ENCODE results near the gene LECT2. TPM values are rescaled to one million over a fixed set of nuclear protein-coding genes. Genes with fewer than 3 reads are reported as not detected.

LECT2 gene
- total and polyA plus RNA-seq, 2 experiments from 2014 or later: 0.45 TPM; not detected in 1

GRCh38 chr5:135950611-135951010 is 4.2 kb downstream of the LECT2 start (continued):
- TF ChIP-seq, protein P1, sequence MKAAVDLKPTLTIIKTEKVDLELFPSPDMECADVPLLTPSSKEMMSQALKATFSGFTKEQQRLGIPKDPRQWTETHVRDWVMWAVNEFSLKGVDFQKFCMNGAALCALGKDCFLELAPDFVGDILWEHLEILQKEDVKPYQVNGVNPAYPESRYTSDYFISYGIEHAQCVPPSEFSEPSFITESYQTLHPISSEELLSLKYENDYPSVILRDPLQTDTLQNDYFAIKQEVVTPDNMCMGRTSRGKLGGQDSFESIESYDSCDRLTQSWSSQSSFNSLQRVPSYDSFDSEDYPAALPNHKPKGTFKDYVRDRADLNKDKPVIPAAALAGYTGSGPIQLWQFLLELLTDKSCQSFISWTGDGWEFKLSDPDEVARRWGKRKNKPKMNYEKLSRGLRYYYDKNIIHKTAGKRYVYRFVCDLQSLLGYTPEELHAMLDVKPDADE (IDR thresholded peaks at IDR 0.05): no peak
- no peak for TF ChIP-seq STAT1 (IDR thresholded peaks at IDR 0.05; ENCODE audit: unreplicated experiment)
- TF ChIP-seq NANOG (IDR thresholded peaks at IDR 0.05; ENCODE audit: borderline replicate concordance): no peak
- TF ChIP-seq, protein P2, sequence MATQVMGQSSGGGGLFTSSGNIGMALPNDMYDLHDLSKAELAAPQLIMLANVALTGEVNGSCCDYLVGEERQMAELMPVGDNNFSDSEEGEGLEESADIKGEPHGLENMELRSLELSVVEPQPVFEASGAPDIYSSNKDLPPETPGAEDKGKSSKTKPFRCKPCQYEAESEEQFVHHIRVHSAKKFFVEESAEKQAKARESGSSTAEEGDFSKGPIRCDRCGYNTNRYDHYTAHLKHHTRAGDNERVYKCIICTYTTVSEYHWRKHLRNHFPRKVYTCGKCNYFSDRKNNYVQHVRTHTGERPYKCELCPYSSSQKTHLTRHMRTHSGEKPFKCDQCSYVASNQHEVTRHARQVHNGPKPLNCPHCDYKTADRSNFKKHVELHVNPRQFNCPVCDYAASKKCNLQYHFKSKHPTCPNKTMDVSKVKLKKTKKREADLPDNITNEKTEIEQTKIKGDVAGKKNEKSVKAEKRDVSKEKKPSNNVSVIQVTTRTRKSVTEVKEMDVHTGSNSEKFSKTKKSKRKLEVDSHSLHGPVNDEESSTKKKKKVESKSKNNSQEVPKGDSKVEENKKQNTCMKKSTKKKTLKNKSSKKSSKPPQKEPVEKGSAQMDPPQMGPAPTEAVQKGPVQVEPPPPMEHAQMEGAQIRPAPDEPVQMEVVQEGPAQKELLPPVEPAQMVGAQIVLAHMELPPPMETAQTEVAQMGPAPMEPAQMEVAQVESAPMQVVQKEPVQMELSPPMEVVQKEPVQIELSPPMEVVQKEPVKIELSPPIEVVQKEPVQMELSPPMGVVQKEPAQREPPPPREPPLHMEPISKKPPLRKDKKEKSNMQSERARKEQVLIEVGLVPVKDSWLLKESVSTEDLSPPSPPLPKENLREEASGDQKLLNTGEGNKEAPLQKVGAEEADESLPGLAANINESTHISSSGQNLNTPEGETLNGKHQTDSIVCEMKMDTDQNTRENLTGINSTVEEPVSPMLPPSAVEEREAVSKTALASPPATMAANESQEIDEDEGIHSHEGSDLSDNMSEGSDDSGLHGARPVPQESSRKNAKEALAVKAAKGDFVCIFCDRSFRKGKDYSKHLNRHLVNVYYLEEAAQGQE (IDR thresholded peaks at IDR 0.05; ENCODE audit: unreplicated experiment): no peak
- no peak for TF ChIP-seq ZNF331 (CRISPR knock-in tag; IDR thresholded peaks at IDR 0.05; ENCODE audit: low read depth)
- TF ChIP-seq ZNF114 (CRISPR knock-in tag; IDR thresholded peaks at IDR 0.05): no peak
- TF ChIP-seq CREB1 (CRISPR knock-in tag; IDR thresholded peaks at IDR 0.05; ENCODE audit: low read depth): no peak

GRCh38 chr5:135944967-135945560 is 9.7 kb downstream of the LECT2 start:
- H3K36me3 ChIP-seq (ENCODE audit: insufficient read depth): no peaks in the 10 kb centered on the region
- no peaks in the 10 kb centered on the region for H3K9me3 Mint-ChIP-seq
- TF ChIP-seq ZNF331 (CRISPR knock-in tag; IDR thresholded peaks at IDR 0.05; ENCODE audit: low read depth): no peak
- no peak for TF ChIP-seq EZH2 (IDR thresholded peaks at IDR 0.05; ENCODE audit: low read depth, unreplicated experiment)
- no peak for TF ChIP-seq ZNF114 (CRISPR knock-in tag; IDR thresholded peaks at IDR 0.05)
- peak; percentile 87 to 93 for TF ChIP-seq CTCF (conservative IDR thresholded peaks at IDR 0.05; ENCODE audit: low read depth in 2 of 2)
- no peak for TF ChIP-seq POLR2AphosphoS5 (IDR thresholded peaks at IDR 0.05; ENCODE audit: low read depth)
- TF ChIP-seq CREB1 (CRISPR knock-in tag; IDR thresholded peaks at IDR 0.05; ENCODE audit: low read depth): no peak
- no peak for TF ChIP-seq EZH2phosphoT487 (IDR thresholded peaks at IDR 0.05; ENCODE audit: unreplicated experiment)
- TF ChIP-seq, protein P2 (IDR thresholded peaks at IDR 0.05; ENCODE audit: unreplicated experiment): no peak
- no peak for TF ChIP-seq JUNB (IDR thresholded peaks at IDR 0.05; ENCODE audit: unreplicated experiment)
- no peak overlapping the region for H2AFZ ChIP-seq
- H4K20me1 ChIP-seq (replicated peaks; ENCODE audit: insufficient read depth): no peaks in the 10 kb centered on the region; the same call in 1 of the 2 replicates
- H3K4me1 Mint-ChIP-seq: peaks cover 6% of the 10 kb centered on the region
- H3K27ac ChIP-seq (ENCODE audit: low read depth): no peak overlapping the region
- no peaks in the 10 kb centered on the region for H3K9me2 ChIP-seq (ENCODE audit: insufficient read depth)
- ATAC-seq: peak; percentile 61
- H3K79me2 ChIP-seq (replicated peaks; ENCODE audit: insufficient read depth): no peaks in the 10 kb centered on the region
- no peaks in the 10 kb centered on the region for H3K36me3 Mint-ChIP-seq (ENCODE audit: low read depth)
- no peaks in the 10 kb centered on the region for H3K4me1 ChIP-seq (ENCODE audit: insufficient read depth)
- H3F3A ChIP-seq (replicated peaks; ENCODE audit: low read depth): no peaks in the 10 kb centered on the region
- H3K27ac Mint-ChIP-seq: no peak overlapping the region
- no peaks in the 10 kb centered on the region for H3K27me3 Mint-ChIP-seq (ENCODE audit: insufficient read depth, low read depth, poor library complexity)
- peak; percentile 92 for DNase-seq (ENCODE audit: low spot score)
- H3K4me3 ChIP-seq: no peak overlapping the region
- H3K27me3 ChIP-seq (ENCODE audit: insufficient read depth): no peaks in the 10 kb centered on the region
- H3K4me3 Mint-ChIP-seq: no peak overlapping the region
- no peak overlapping the region for H3K4me2 ChIP-seq
